ENCODE measurements around the gene DCBLD1. TPM values are rescaled to one million over a fixed set of nuclear protein-coding genes. Genes with fewer than 3 reads are reported as not detected.

Gene DCBLD1
- total and polyA plus RNA-seq, 2 of the 13 experiments (the other 11 are each of a cell fraction or from before 2014, with no cell fraction given), result 23.2 to 41.5 TPM

DNA sequence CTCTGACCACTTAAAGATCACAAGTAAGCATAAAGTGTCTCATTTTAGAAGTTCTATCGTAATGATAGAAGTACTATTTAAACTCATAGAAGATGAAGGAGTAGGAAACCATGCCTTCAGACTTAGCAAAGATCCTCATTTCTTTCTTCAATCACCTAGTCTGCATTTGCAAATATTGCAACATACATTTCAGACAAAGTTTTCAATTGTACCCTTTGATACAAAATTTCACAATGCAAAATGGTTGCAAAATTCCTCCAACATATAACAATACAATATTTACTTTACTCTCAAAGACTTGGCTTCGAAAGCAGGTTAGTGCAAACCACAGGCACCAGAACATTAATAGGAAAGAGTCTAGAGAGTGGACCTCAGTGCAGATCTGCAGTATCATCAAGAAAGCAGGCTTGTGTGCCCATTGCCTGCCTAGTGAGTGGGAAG is 40.6 kb upstream of the DCBLD1 start (continued):
- TF ChIP-seq, protein P1, sequence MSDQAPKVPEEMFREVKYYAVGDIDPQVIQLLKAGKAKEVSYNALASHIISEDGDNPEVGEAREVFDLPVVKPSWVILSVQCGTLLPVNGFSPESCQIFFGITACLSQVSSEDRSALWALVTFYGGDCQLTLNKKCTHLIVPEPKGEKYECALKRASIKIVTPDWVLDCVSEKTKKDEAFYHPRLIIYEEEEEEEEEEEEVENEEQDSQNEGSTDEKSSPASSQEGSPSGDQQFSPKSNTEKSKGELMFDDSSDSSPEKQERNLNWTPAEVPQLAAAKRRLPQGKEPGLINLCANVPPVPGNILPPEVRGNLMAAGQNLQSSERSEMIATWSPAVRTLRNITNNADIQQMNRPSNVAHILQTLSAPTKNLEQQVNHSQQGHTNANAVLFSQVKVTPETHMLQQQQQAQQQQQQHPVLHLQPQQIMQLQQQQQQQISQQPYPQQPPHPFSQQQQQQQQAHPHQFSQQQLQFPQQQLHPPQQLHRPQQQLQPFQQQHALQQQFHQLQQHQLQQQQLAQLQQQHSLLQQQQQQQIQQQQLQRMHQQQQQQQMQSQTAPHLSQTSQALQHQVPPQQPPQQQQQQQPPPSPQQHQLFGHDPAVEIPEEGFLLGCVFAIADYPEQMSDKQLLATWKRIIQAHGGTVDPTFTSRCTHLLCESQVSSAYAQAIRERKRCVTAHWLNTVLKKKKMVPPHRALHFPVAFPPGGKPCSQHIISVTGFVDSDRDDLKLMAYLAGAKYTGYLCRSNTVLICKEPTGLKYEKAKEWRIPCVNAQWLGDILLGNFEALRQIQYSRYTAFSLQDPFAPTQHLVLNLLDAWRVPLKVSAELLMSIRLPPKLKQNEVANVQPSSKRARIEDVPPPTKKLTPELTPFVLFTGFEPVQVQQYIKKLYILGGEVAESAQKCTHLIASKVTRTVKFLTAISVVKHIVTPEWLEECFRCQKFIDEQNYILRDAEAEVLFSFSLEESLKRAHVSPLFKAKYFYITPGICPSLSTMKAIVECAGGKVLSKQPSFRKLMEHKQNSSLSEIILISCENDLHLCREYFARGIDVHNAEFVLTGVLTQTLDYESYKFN (CRISPR knock-in tag; conservative IDR thresholded peaks at IDR 0.05), result peak; percentile 79
- peak; percentile 43; the same call in 1 of the 2 replicates for TF ChIP-seq SMYD3 (CRISPR knock-in tag; IDR thresholded peaks at IDR 0.05)
- TF ChIP-seq HNF4G (IDR thresholded peaks at IDR 0.05; ENCODE audit: borderline replicate concordance, low read depth, low read length), result peak; percentile 62; the same call in 1 of the 2 replicates
- no peak for TF ChIP-seq HNF4G (CRISPR knock-in tag; IDR thresholded peaks at IDR 0.05; ENCODE audit: borderline replicate concordance, low read depth)
- no peak for TF ChIP-seq TFDP2 (CRISPR knock-in tag; IDR thresholded peaks at IDR 0.05)
- no peak for TF ChIP-seq ZNF263 (CRISPR knock-in tag; IDR thresholded peaks at IDR 0.05)
- TF ChIP-seq MTERF4 (CRISPR knock-in tag; IDR thresholded peaks at IDR 0.05), result no peak
- no peak for TF ChIP-seq FOXM1 (CRISPR knock-in tag; IDR thresholded peaks at IDR 0.05)
- TF ChIP-seq, protein P2, sequence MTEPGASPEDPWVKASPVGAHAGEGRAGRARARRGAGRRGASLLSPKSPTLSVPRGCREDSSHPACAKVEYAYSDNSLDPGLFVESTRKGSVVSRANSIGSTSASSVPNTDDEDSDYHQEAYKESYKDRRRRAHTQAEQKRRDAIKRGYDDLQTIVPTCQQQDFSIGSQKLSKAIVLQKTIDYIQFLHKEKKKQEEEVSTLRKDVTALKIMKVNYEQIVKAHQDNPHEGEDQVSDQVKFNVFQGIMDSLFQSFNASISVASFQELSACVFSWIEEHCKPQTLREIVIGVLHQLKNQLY (CRISPR knock-in tag; IDR thresholded peaks at IDR 0.05), result 0 out of 2 replicates have a peak, but pooled peaks have one; percentile 36
- TF ChIP-seq ZFP41 (CRISPR knock-in tag; IDR thresholded peaks at IDR 0.05; ENCODE audit: borderline replicate concordance), result no peak
- TF ChIP-seq KAT7 (CRISPR knock-in tag; IDR thresholded peaks at IDR 0.05; ENCODE audit: borderline replicate concordance), result no peak
- TF ChIP-seq PHF8 (CRISPR knock-in tag; IDR thresholded peaks at IDR 0.05), result no peak
- TF ChIP-seq, protein P3, sequence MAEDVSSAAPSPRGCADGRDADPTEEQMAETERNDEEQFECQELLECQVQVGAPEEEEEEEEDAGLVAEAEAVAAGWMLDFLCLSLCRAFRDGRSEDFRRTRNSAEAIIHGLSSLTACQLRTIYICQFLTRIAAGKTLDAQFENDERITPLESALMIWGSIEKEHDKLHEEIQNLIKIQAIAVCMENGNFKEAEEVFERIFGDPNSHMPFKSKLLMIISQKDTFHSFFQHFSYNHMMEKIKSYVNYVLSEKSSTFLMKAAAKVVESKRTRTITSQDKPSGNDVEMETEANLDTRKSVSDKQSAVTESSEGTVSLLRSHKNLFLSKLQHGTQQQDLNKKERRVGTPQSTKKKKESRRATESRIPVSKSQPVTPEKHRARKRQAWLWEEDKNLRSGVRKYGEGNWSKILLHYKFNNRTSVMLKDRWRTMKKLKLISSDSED (CRISPR knock-in tag; IDR thresholded peaks at IDR 0.05), result no peak
- TF ChIP-seq KLF11 (CRISPR knock-in tag; IDR thresholded peaks at IDR 0.05), result 0 out of 2 replicates have a peak, but pooled peaks have one; percentile 69
- no peak for TF ChIP-seq ZNF547 (CRISPR knock-in tag; IDR thresholded peaks at IDR 0.05)
- no peak for TF ChIP-seq SMAD9 (CRISPR knock-in tag; IDR thresholded peaks at IDR 0.05)
- no peak for TF ChIP-seq AFF4 (CRISPR knock-in tag; IDR thresholded peaks at IDR 0.05)
- TF ChIP-seq PHF21A (CRISPR knock-in tag; IDR thresholded peaks at IDR 0.05), result no peak
- TF ChIP-seq ZNF256 (CRISPR knock-in tag; conservative IDR thresholded peaks at IDR 0.05), result no peak
